A549 (cell line): Measurements from ENCODE around the gene MAD1L1. TPM values are rescaled to one million over a fixed set of nuclear protein-coding genes. Genes with fewer than 3 reads are reported as not detected.
"Not testable (repeated sequence)": the region's sequence is repeated elsewhere in the genome, so short reads cannot be mapped to it uniquely, and the experiment has no call there.

Experiments
- ATAC-seq, 2 experiments: fragments of 200-7000 bp in 1 of 2; fragments of >200 bp in 1 of 2; cut with Nextera tagmentation in 1 of 2; cut with Tn5 transposase in 1 of 2; 3 replicates each; pipeline versions ENCODE4 v1.8.0 to v1.9.1; 2018 to 2020; ENCODE audit warnings: mild to moderate bottlenecking in 1 of 2, moderate library complexity in 1 of 2
- CTCF ChIA-PET: fragments of 300-600 bp; sonication (Branson Sonifier 250); formaldehyde crosslinking; extraction: SDS; loops from one replicate; lab custom pipeline; 2021; ENCODE audit warnings: antibody characterized with exemption, inconsistent platforms; lab: Yijun Ruan, JAX
- POLR2A ChIA-PET: fragments of 350-600 bp; formaldehyde crosslinking; extraction: SDS; loops from one replicate; lab custom pipeline; 2021; ENCODE audit warnings: antibody characterized with exemption, inconsistent platforms; lab: Yijun Ruan, JAX
- DNase-seq, 2 experiments: peaks; one replicate each; pipeline versions ENCODE4 v3.0.0 to v3.0.0-alpha.2; 2011 to 2016; ENCODE audit warnings: low read depth in 1 of 2, low spot score in 1 of 2
- FAIRE-seq: peaks from 2 replicates; lab custom pipeline; 2011; peaks lifted over from hg19 to GRCh38; lab: Jason Lieb, UNC
- H3K27ac ChIP-seq, 2 experiments: fragments of >200 bp; sonication (Bioruptor Twin); formaldehyde crosslinking; 3 replicates each; pipeline ENCODE4 v1.5.1; 2016 to 2017
- H3K4me1 ChIP-seq: fragments of >200 bp; sonication (Bioruptor Twin); formaldehyde crosslinking; 3 replicates; pipeline ENCODE4 v1.6.1; 2016
- H3K4me2 ChIP-seq: fragments of >200 bp; sonication (Bioruptor Twin); formaldehyde crosslinking; 3 replicates; pipeline ENCODE4 v1.6.1; 2016
- H3K4me3 ChIP-seq: fragments of >200 bp; sonication (Bioruptor Twin); formaldehyde crosslinking; 3 replicates; pipeline ENCODE4 v1.5.1; 2016
- H3K9me3 ChIP-seq: fragments of >200 bp; sonication (Bioruptor Twin); formaldehyde crosslinking; 3 replicates; pipeline ENCODE4 v1.6.1; 2016
- EP300 ChIP-seq, 2 experiments: fragments of >200 bp; sonication (Bioruptor Twin); formaldehyde crosslinking; IDR thresholded peaks; 2 replicates in 1 of 2; 3 replicates in 1 of 2; pipeline ENCODE4 v1.6.1; 2016 to 2017
- FOSB ChIP-seq: fragments of 250-450 bp; sonication (Bioruptor Pico); IDR thresholded peaks from 2 replicates; pipeline ENCODE4 v1.5.0; 2020; ENCODE audit warnings: mild to moderate bottlenecking, moderate library complexity
- GATA3 ChIP-seq: IDR thresholded peaks from 2 replicates; pipeline ENCODE4 v1.6.1; 2012; ENCODE audit warnings: borderline replicate concordance
- HOXA7 ChIP-seq: fragments of 250-450 bp; sonication (Bioruptor Pico); IDR thresholded peaks from 2 replicates; pipeline ENCODE4 v1.5.0; 2020; ENCODE audit warnings: mild to moderate bottlenecking, moderate library complexity
- HOXB13 ChIP-seq: fragments of 250-450 bp; sonication (Bioruptor Pico); IDR thresholded peaks from 2 replicates; pipeline ENCODE4 v1.5.0; 2020; ENCODE audit warnings: low read depth, mild to moderate bottlenecking, moderate library complexity
- HOXB5 ChIP-seq: fragments of 250-450 bp; sonication (Bioruptor Pico); IDR thresholded peaks from 2 replicates; pipeline ENCODE4 v1.5.0; 2020; ENCODE audit warnings: mild to moderate bottlenecking, moderate library complexity
- KDM1A ChIP-seq: fragments of 200-600 bp; sonication (generic); IDR thresholded peaks from 2 replicates; pipeline ENCODE4 v1.6.1; 2016; ENCODE audit warnings: low read depth, mild to moderate bottlenecking
- POLR2A ChIP-seq: IDR thresholded peaks from 2 replicates; pipeline ENCODE4 v1.6.1; 2012; ENCODE audit warnings: mild to moderate bottlenecking, low read length
- RARB ChIP-seq: fragments of 250-450 bp; sonication (Bioruptor Pico); IDR thresholded peaks from 2 replicates; pipeline ENCODE4 v1.8.0; 2021; ENCODE audit warnings: mild to moderate bottlenecking, moderate library complexity
- RNF2 ChIP-seq: fragments of 200-600 bp; sonication (generic); IDR thresholded peaks from 2 replicates; pipeline ENCODE4 v1.6.1; 2016; ENCODE audit warnings: low read depth, mild to moderate bottlenecking, antibody characterized with exemption, moderate library complexity, borderline replicate concordance
- SMC3 ChIP-seq: fragments of >200 bp; sonication (Bioruptor Twin); formaldehyde crosslinking; IDR thresholded peaks from 3 replicates; pipeline ENCODE4 v1.6.1; 2018; ENCODE audit warnings: inconsistent platforms
- SREBF2 ChIP-seq: fragments of 450-650 bp; IDR thresholded peaks from 2 replicates; pipeline ENCODE4 v1.6.1; 2014; ENCODE audit warnings: mild to moderate bottlenecking, moderate library complexity
- ZFP36 ChIP-seq: fragments of 450-650 bp; IDR thresholded peaks from 2 replicates; pipeline ENCODE4 v1.6.1; 2014; ENCODE audit warnings: borderline replicate concordance; ENCODE audit not compliant: partially characterized antibody
- WGBS: methylation state at CpG from one replicate; pipeline ENCODE4 v1.1.6; 2017; ENCODE audit errors: missing lambda C conversion rate; 5-methylcytosine and 5-hydroxymethylcytosine counted together
- polyA plus RNA-seq, 4 experiments: library from polyadenylated mRNA; depleted of rRNA in 3 of 4; stranded (reverse); fragments of >200 nt; fragmentation: RNase III in 1 of 4; extraction: RNeasy Plus Mini Kit Qiagen cat#74134 plus additional on column Dnase treatment in 1 of 4; gene quantifications; 2 replicates in 3 of 4; 3 replicates in 1 of 4; pipeline ENCODE4 v1.2.3, GENCODE V29; 2011 to 2017
- TF ChIP-seq, protein P1 (sequence below): fragments of 150-350 bp; IDR thresholded peaks from 2 replicates; pipeline ENCODE4 v1.6.1; 2014; ENCODE audit warnings: low read depth, mild to moderate bottlenecking, low read length
- TF ChIP-seq, protein P2 (sequence below): IDR thresholded peaks from 2 replicates; pipeline ENCODE4 v1.6.1; 2012; ENCODE audit warnings: low read depth, borderline replicate concordance
- TF ChIP-seq, protein P3 (sequence below): fragments of 250-450 bp; sonication (Bioruptor Pico); IDR thresholded peaks from 2 replicates; pipeline ENCODE4 v1.5.0; 2021; ENCODE audit warnings: mild to moderate bottlenecking, moderate library complexity, borderline replicate concordance
- TF ChIP-seq, protein P4 (sequence below): fragments of >200 bp; sonication (Bioruptor Twin); formaldehyde crosslinking; IDR thresholded peaks from 3 replicates; pipeline ENCODE4 v1.5.1; 2016
- TF ChIP-seq, protein P5 (sequence below): fragments of 450-650 bp; IDR thresholded peaks from 2 replicates; pipeline ENCODE4 v1.6.1; 2014; ENCODE audit warnings: antibody characterized with exemption

MAD1L1 gene
- polyA plus RNA-seq, 2 of the 4 experiments (the other 2 are of a cell fraction): 13.6 to 16.6 TPM

DNA sequence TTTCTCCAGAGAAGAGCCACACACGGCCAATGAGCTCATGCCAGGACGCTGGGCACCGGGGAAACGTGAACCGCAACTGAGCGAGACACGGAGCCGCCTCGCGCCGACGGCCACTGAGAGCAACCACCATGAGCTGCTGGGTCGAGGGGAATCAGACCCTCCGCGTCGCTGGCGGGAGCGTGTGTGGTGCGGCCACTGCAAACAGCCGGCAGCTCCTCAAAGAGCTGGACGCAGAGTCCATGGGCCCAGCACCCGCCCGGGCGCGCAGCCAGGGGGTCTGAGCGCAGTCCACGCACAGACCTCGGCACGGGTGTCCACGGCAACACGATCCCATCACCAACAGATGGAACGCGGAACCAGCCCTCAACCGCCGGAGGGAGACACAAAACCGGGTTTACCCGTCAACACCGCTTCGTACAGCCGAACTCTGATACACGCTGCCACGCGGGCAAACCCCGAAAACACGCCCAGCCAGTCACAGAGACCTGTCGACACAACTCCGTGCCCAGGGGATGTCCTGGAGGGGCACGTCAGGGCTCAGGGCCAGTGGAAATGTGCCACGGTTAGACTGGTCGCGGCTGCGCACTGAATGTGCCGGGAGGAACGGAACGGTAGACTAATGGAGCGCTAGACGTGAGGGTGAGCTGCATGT lies 415.6 kb downstream of the MAD1L1 start:
- DNase-seq (no peak), ATAC-seq (no peak)
- no peak overlapping the region for H3K4me3 ChIP-seq
- H3K4me1 ChIP-seq: no peaks in the 10 kb centered on the region
- no peak for TF ChIP-seq KDM1A
- TF ChIP-seq, protein P1, sequence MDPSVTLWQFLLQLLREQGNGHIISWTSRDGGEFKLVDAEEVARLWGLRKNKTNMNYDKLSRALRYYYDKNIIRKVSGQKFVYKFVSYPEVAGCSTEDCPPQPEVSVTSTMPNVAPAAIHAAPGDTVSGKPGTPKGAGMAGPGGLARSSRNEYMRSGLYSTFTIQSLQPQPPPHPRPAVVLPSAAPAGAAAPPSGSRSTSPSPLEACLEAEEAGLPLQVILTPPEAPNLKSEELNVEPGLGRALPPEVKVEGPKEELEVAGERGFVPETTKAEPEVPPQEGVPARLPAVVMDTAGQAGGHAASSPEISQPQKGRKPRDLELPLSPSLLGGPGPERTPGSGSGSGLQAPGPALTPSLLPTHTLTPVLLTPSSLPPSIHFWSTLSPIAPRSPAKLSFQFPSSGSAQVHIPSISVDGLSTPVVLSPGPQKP: no peak
- no peak for TF ChIP-seq RARB (CRISPR knock-in tag)
- TF ChIP-seq RNF2: no peak
- no peak for TF ChIP-seq HOXB5 (CRISPR knock-in tag)
- no peak for TF ChIP-seq SREBF2
- no peak for TF ChIP-seq SMC3
- no peak for TF ChIP-seq HOXA7
- TF ChIP-seq ZFP36: no peak
- TF ChIP-seq, protein P2, sequence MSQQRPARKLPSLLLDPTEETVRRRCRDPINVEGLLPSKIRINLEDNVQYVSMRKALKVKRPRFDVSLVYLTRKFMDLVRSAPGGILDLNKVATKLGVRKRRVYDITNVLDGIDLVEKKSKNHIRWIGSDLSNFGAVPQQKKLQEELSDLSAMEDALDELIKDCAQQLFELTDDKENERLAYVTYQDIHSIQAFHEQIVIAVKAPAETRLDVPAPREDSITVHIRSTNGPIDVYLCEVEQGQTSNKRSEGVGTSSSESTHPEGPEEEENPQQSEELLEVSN: no peak
- TF ChIP-seq EP300 (IDR thresholded peaks at IDR 0.05): no peak
- TF ChIP-seq, protein P3, sequence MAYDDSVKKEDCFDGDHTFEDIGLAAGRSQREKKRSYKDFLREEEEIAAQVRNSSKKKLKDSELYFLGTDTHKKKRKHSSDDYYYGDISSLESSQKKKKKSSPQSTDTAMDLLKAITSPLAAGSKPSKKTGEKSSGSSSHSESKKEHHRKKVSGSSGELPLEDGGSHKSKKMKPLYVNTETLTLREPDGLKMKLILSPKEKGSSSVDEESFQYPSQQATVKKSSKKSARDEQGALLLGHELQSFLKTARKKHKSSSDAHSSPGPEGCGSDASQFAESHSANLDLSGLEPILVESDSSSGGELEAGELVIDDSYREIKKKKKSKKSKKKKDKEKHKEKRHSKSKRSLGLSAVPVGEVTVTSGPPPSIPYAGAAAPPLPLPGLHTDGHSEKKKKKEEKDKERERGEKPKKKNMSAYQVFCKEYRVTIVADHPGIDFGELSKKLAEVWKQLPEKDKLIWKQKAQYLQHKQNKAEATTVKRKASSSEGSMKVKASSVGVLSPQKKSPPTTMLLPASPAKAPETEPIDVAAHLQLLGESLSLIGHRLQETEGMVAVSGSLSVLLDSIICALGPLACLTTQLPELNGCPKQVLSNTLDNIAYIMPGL (CRISPR knock-in tag): no peak
- no peak for TF ChIP-seq FOSB (CRISPR knock-in tag)
- TF ChIP-seq GATA3: no peak
- no peak for TF ChIP-seq POLR2A
- no peak for TF ChIP-seq HOXB13 (CRISPR knock-in tag)
- TF ChIP-seq, protein P4, sequence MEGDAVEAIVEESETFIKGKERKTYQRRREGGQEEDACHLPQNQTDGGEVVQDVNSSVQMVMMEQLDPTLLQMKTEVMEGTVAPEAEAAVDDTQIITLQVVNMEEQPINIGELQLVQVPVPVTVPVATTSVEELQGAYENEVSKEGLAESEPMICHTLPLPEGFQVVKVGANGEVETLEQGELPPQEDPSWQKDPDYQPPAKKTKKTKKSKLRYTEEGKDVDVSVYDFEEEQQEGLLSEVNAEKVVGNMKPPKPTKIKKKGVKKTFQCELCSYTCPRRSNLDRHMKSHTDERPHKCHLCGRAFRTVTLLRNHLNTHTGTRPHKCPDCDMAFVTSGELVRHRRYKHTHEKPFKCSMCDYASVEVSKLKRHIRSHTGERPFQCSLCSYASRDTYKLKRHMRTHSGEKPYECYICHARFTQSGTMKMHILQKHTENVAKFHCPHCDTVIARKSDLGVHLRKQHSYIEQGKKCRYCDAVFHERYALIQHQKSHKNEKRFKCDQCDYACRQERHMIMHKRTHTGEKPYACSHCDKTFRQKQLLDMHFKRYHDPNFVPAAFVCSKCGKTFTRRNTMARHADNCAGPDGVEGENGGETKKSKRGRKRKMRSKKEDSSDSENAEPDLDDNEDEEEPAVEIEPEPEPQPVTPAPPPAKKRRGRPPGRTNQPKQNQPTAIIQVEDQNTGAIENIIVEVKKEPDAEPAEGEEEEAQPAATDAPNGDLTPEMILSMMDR: no peak
- TF ChIP-seq, protein P5, sequence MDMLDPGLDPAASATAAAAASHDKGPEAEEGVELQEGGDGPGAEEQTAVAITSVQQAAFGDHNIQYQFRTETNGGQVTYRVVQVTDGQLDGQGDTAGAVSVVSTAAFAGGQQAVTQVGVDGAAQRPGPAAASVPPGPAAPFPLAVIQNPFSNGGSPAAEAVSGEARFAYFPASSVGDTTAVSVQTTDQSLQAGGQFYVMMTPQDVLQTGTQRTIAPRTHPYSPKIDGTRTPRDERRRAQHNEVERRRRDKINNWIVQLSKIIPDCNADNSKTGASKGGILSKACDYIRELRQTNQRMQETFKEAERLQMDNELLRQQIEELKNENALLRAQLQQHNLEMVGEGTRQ: no peak
- TF ChIP-seq, all 56 proteins: peak for 0
- WGBS: 91% methylated on average over 52 of the region's 57 CpGs
- no peak for FAIRE-seq
- Histone ChIP-seq H3K4me2 (no peak overlapping the region), H3K9me3 (no peaks in the 10 kb centered on the region), H3K27ac (no peak overlapping the region)
- POLR2A ChIA-PET: no interaction called here
- CTCF ChIA-PET: no interaction called here

DNA sequence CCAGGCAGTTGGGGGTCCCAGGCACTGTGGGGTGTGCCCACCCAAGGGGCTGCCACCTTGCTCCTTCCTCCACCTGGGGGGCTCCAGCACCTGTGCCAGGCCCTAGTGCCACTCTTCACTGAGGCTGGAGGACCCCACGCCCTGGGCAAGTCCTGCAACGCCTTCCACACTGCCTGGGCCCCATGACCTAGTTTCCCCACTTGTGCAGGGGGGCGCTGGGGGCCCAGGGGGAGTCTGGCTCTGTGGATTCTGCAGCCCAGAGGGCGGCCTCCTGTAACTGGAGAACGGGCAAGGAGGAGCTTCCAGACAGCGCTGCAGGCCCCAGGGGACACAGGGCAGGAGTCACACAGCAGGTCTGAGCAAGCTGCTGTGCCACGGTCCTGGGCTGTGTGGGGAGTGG lies 416.3 kb downstream of the MAD1L1 start:
- ATAC-seq, H3K4me1 ChIP-seq, H3K9me3 ChIP-seq, H3K4me3 ChIP-seq, FAIRE-seq, POLR2A ChIA-PET, H3K4me2 ChIP-seq, CTCF ChIA-PET, DNase-seq, H3K27ac ChIP-seq: not testable (repeated sequence)
- WGBS: 80% methylated on average over 1 of the region's 7 CpGs

DNA sequence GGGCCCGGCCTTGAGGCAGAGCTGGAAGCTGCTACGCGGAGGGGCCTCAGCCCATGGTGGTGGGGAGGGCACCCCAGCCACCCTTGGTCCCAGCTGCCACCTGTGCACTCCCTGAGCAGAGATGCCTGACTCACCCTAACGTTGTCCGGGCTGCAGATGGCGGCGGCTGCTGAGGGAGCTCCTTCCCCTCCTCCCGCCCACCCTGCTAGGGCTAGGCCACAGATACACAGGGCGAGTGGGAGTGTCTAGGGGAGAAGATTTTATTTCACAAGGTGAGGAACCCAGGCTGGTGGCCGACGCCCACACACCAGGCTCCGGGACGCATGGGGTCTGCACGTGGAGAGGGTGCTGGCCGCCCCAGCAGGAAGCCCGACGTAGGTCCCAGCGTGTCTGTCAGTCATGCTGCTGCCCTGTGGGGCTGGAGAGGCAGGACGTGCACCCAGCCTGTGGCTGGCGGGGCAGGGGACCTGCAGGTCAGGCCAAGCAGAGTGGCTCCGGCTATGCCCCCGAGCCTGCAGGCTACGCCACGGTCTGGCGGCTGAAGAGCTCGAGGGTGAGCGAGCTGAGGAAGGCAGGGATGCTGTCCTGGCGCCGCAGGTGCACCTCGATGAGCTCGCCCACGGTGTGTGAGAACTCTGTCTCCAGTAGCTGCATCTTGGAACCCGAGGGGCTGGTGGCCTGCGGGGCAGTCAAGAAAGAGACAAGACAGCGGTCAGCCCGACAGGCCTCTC lies 417.0 kb downstream of the MAD1L1 start:
- FAIRE-seq, POLR2A ChIA-PET, H3K4me2 ChIP-seq, H3K4me3 ChIP-seq, DNase-seq, CTCF ChIA-PET, H3K9me3 ChIP-seq, ATAC-seq, H3K27ac ChIP-seq, H3K4me1 ChIP-seq: not testable (repeated sequence)
- 83% methylated on average over 18 of the region's 36 CpGs for WGBS
